Activated CD4-positive, alpha-beta T cell treated with anti-CD3 and anti-CD28 coated beads, Interleukin-2, amount 10 ng/mL, durations not matched to agents 24 days and 14 days (primary cell): ENCODE results near the gene ESR2. TPM values are rescaled to one million over a fixed set of nuclear protein-coding genes. Genes with fewer than 3 reads are reported as not detected.
"Not testable (repeated sequence)": the region's sequence is repeated elsewhere in the genome, so short reads cannot be mapped to it uniquely, and the experiment has no call there.

ENCODE experiments used
- DNase-seq: peaks from one replicate; pipeline ENCODE4 v3.0.0; 2022
- H3K27ac Mint-ChIP-seq: one replicate; pipeline ENCODE4 v1.8.0; 2022; ENCODE audit warnings: mild to moderate bottlenecking, mixed read lengths
- H3K27me3 Mint-ChIP-seq: one replicate; pipeline ENCODE4 v1.8.0; 2022; ENCODE audit warnings: mixed read lengths
- H3K36me3 Mint-ChIP-seq: one replicate; pipeline ENCODE4 v1.8.0; 2022; ENCODE audit warnings: low read depth, mild to moderate bottlenecking, mixed read lengths
- H3K4me1 Mint-ChIP-seq: one replicate; pipeline ENCODE4 v1.8.0; 2021; ENCODE audit warnings: mixed read lengths
- H3K4me3 Mint-ChIP-seq: one replicate; pipeline ENCODE4 v1.8.0; 2022; ENCODE audit warnings: mild to moderate bottlenecking, moderate library complexity, mixed read lengths
- H3K9me3 Mint-ChIP-seq: one replicate; pipeline ENCODE4 v1.8.0; 2021; ENCODE audit warnings: mixed read lengths
- intact Hi-C: fragments of 100-400 bp; cut with micrococcal nuclease; formaldehyde crosslinking; loops from one replicate; pipeline ENCODE4 v1.15.1; 2023
- total RNA-seq: library from RNA; stranded (reverse); gene quantifications from 2 replicates; pipeline ENCODE4 v1.2.3, GENCODE V29; 2022

ESR2 gene
- total RNA-seq, 1 donor from 2014 or later, result not detected

DNA sequence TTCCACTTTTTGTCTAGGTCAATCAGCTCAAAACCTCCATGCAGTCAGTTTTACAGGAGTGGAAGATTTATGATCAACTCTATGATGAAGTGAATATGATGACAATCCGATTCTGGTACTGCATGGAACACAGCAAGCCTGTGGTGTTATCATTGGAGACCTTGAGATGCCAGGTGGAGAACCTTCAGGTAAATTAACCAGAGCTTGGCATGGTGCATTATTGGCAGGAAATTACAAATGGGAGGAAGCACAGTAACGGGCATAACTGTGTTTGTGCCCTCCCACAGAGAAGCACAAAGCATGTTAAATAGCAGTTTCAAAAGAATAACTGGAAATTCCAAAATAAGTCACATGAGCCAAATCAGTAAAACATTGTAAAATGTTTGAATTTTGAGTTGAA, 135.6 kb downstream of the ESR2 start:
- Mint-ChIP-seq H3K36me3 (peaks cover 53% of the 10 kb centered on the region), H3K4me3 (no peak overlapping the region), H3K9me3 (no peaks in the 10 kb centered on the region), H3K27ac (no peak overlapping the region), H3K27me3 (no peaks in the 10 kb centered on the region), H3K4me1 (no peaks in the 10 kb centered on the region)
- no peak for DNase-seq
- intact Hi-C loops, result loop anchor here (5.0 kb wide), 1 partner anchor 134 kb away; the partner anchor contains the start of gene ESR2

DNA sequence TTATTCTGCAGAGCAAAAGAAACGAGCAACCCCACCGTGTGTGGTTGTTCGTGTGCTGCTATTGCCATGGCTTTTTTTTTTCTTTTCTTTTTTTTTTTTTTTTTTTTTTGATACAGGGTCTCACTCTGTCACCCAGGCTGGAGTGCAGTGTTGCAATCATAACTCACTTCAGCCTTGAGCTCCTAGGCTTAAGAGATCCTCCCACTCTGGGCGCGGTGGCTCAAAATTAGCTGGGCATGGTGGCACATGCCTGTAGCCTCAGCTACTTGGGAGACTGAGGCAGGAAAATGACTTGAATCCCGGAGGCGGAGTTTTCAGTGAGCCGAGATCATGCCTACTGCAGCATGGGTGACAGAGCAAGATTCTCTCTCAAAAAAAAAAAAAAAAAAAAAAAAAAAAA, 144.2 kb downstream of the ESR2 start:
- Mint-ChIP-seq H3K36me3 (peaks cover 35% of the 10 kb centered on the region), H3K4me3 (no peak overlapping the region), H3K27me3 (no peaks in the 10 kb centered on the region), H3K9me3 (no peaks in the 10 kb centered on the region), H3K4me1 (no peaks in the 10 kb centered on the region), H3K27ac (no peak overlapping the region)
- no peak for DNase-seq
- intact Hi-C loops, result no loop called here

DNA sequence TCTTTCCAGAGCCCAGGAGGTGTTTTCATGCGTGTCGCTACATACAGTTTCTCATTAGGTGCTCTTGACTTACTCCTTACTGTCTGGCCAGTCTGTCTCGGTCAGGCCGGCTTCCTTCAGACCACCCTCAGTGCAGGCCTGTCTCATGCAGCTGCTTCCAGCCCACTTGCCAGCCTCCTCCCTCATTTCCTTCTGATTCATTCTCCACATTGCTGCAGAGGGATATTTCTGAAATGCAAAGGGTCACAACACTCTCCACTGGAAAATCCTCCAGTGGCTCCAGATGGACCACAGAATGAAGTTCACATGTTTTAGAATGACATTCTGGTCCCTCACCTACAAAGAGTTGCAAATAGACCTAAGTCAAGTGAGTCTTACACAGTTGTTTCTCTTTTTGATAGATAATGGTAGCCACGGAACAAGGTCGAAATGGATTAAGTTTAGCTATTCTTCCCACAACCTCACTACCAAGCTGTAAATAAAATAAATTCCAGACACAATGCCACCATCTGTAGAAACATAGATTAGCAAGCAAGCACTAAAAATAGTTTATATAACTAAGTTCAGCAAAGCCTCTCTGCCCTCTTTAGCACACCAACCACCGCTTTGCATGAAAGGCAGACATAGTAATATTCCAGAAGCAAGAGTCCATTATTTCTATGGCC, 146.9 kb downstream of the ESR2 start:
- no peak for DNase-seq
- Mint-ChIP-seq H3K9me3 (no peaks in the 10 kb centered on the region), H3K36me3 (peaks cover 30% of the 10 kb centered on the region), H3K27ac (no peak overlapping the region), H3K27me3 (no peaks in the 10 kb centered on the region), H3K4me3 (no peak overlapping the region), H3K4me1 (no peaks in the 10 kb centered on the region)
- intact Hi-C loops, result no loop called here

DNA sequence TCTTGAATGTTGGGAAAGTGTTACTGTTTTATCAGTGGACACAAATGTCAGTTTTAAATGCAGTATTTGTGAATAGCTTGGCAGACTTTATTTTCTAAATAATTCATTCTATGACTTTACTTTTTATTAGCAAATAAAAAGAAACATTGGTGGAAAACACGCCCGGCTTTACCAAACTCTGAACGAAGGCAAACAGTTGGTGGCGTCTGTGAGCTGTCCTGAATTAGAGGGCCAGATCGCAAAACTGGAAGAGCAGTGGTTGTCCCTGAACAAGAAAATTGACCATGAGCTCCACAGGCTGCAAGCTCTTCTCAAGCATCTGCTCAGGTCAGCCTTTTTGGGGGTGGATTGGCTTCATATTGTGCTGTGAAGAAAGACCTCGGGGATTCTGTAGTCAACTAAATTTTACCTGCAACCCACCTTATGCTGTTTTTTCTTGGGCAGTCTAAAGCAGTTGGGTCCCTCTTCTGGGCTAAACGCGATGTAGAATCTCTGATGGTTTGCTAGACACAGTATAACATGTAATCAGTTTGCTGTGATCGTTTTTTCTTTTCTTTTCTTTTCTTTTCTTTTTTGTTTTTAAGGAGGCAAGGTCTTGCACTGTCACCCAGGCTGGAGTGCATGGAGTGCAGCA, 156.4 kb downstream of the ESR2 start:
- Mint-ChIP-seq H3K4me3 (no peak overlapping the region), H3K9me3 (no peaks in the 10 kb centered on the region), H3K4me1 (no peaks in the 10 kb centered on the region), H3K27me3 (no peaks in the 10 kb centered on the region), H3K27ac (no peak overlapping the region), H3K36me3 (peaks cover 26% of the 10 kb centered on the region)
- intact Hi-C loops, result loop anchor here (10.0 kb wide), 1 partner anchor 157 kb away; the partner anchor contains the start of gene ESR2
- DNase-seq, result no peak

DNA sequence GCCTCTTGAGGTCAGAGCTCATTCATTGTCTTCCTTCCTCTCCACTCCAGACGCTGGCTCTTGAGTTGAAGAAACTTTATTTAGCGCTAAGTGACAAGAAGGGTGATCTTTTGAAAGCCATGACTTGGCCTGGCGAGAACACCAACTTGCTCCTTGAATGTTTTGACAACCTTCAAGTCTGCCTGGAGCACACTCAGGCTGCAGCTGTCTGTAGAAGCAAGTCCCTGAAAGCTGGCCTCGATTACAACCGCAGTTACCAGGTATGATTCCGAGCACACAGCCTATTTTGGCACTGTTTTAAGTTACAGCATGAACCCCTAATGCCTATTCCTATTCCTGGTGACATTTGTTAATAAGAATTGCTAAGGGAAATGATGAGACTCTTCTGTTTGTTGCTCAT, 167.6 kb downstream of the ESR2 start:
- no peak overlapping the region for H3K4me3 Mint-ChIP-seq

DNA sequence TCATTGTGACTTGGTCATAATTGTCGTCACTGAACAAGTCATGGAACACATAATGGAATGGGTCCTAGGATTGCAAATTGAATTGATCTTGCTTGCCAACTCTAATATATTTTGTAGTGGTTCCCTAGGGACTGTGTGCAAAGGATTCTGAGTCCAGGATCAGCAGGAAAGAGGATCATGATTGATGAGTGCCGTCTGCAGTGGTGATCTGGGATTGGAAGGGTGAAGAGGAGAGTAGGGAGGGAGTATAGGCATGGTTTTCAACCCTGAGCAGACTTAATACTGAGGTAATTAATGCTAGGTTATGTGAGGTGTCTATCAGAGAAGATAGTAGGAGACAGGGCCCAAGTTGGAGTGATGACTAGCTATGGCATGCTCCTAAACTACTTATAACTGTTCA, 168.9 kb downstream of the ESR2 start:
- intact Hi-C loops, result no loop called here
- H3K36me3 Mint-ChIP-seq, result peaks cover 51% of the 10 kb centered on the region
- H3K27me3 Mint-ChIP-seq, result no peaks in the 10 kb centered on the region
- H3K4me1 Mint-ChIP-seq, result no peaks in the 10 kb centered on the region
- no peak for DNase-seq
- no peak overlapping the region for H3K27ac Mint-ChIP-seq
- no peak overlapping the region for H3K4me3 Mint-ChIP-seq
- H3K9me3 Mint-ChIP-seq, result no peaks in the 10 kb centered on the region

More for the DNA sequence above, 167.6 kb downstream of the ESR2 start:
- Mint-ChIP-seq H3K4me1 (no peaks in the 10 kb centered on the region), H3K36me3 (peaks cover 57% of the 10 kb centered on the region), H3K27ac (no peak overlapping the region), H3K27me3 (no peaks in the 10 kb centered on the region), H3K9me3 (no peaks in the 10 kb centered on the region)
- no peak for DNase-seq
- intact Hi-C loops, result no loop called here

DNA sequence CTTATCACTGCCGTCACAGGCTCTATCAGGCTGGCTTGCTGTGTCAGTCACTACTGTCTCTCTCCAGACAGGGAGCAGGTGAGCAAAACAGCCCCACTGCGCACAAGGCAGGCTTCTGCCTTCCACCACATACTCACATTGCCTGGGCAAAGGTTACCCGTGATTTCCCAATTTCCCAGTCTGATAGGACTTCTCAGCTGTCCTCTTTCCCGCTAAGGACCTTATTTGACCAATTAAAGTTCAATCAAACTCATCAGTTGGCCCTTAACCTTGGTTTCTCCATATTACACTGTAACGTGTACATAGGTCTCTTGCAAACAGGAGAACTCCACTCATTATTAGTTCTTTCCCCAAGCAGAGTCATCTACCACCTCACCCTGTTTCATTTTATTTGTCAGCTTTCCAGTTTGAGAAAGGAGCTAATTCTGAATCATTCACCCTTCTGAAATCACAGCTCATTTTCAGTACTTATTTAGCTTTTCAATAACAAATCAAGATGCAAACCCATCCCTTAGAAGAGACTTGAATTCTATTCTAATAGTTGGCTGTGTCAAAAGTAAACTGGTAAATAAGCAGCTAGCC, 170.8 kb downstream of the ESR2 start:
- intact Hi-C loops, result no loop called here
- no peak for DNase-seq

DNA sequence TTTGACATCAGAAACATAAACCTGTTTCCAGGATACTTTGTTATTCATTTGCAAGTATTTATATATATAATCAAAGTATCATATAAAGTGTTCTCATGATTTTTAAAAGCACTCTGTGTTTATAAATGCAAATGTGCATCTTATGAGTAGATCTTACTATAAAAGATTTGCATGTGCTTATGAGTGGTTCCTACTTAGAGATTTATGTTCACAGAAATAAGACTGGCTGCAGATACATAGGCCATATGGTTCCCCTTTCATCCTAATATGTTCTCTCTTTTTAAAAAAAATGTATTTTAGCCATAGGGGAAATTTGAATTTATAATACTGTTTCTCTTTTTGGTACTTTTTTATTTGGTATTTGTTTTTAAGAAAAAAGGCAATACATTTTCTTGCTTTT, 174.2 kb downstream of the ESR2 start:
- Mint-ChIP-seq H3K4me1 (no peaks in the 10 kb centered on the region), H3K9me3 (no peaks in the 10 kb centered on the region), H3K27me3 (no peaks in the 10 kb centered on the region), H3K27ac (no peak overlapping the region), H3K36me3 (peaks cover 45% of the 10 kb centered on the region), H3K4me3 (no peak overlapping the region)
- intact Hi-C loops, result no loop called here
- no peak for DNase-seq

More for the DNA sequence above, 170.8 kb downstream of the ESR2 start:
- Mint-ChIP-seq H3K27ac (no peak overlapping the region), H3K27me3 (no peaks in the 10 kb centered on the region), H3K4me1 (no peaks in the 10 kb centered on the region), H3K9me3 (no peaks in the 10 kb centered on the region), H3K36me3 (peaks cover 53% of the 10 kb centered on the region), H3K4me3 (no peak overlapping the region)

DNA sequence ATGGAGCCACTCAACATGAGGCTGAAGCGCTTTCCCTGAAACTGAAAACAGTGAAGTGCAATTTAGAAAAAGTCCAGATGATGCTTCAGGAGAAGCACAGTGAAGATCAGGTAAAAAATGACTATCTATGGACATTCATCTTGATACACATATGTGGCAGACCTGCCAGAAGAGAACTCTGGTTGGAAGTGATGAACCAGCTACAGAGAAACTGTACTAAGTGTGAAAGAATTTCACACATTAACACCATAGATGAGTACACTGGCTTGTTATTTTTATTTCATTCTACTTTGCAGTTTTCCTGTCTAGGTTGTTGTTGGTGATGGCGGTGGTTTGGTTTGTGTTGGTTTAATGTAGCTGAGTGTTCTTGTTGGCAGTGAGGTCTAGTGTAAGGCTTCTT, 174.7 kb downstream of the ESR2 start:
- intact Hi-C loops, result no loop called here
- Mint-ChIP-seq H3K27ac (peak overlapping the region; percentile 43), H3K36me3 (peaks cover 45% of the 10 kb centered on the region), H3K4me3 (no peak overlapping the region), H3K4me1 (no peaks in the 10 kb centered on the region), H3K27me3 (no peaks in the 10 kb centered on the region), H3K9me3 (no peaks in the 10 kb centered on the region)
- no peak for DNase-seq

DNA sequence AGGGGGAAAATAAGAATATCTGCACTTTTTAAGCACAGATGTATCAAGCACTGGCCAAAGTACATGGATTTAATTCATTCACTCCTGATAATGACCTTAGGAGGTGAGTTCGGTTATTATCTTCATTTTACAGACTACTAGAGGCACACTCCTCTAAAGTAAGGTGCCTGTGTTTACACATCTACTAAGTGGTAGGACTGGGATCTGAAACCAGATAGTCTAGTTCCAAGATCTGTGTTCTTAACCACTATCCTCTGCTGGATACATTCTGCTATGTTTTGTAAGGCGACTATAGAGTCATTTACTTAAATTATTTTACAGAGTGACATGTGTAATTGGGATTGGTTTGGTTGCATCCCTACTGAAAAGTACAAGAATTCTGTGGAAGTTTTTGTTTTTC, 175.3 kb downstream of the ESR2 start:
- Mint-ChIP-seq H3K4me1 (peaks cover 2% of the 10 kb centered on the region), H3K36me3 (peaks cover 46% of the 10 kb centered on the region), H3K27me3 (no peaks in the 10 kb centered on the region), H3K27ac (no peak overlapping the region), H3K4me3 (no peak overlapping the region), H3K9me3 (no peaks in the 10 kb centered on the region)
- DNase-seq, result no peak
- intact Hi-C loops, result no loop called here

DNA sequence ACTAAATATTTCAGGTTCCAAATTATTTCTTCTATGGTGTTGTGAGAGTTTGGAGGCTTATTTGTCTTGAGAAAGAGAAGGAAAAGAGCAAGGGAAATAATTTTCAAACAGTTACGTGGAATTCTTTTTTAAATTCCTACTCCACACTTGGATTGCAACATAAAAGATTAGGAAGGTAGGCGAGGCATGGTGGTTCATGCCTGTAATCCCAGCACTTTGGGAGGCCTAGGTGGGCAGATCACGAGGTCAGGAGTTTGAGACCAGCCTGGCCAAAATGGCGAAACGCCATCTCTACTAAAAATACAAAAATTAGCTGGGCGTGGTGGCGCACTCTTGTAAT, 175.8 kb downstream of the ESR2 start:
- DNase-seq, H3K4me3 Mint-ChIP-seq, H3K4me1 Mint-ChIP-seq, H3K27ac Mint-ChIP-seq, H3K9me3 Mint-ChIP-seq, intact Hi-C loops, H3K27me3 Mint-ChIP-seq: not testable (repeated sequence)
- peaks cover 45% of the 10 kb centered on the region for H3K36me3 Mint-ChIP-seq

DNA sequence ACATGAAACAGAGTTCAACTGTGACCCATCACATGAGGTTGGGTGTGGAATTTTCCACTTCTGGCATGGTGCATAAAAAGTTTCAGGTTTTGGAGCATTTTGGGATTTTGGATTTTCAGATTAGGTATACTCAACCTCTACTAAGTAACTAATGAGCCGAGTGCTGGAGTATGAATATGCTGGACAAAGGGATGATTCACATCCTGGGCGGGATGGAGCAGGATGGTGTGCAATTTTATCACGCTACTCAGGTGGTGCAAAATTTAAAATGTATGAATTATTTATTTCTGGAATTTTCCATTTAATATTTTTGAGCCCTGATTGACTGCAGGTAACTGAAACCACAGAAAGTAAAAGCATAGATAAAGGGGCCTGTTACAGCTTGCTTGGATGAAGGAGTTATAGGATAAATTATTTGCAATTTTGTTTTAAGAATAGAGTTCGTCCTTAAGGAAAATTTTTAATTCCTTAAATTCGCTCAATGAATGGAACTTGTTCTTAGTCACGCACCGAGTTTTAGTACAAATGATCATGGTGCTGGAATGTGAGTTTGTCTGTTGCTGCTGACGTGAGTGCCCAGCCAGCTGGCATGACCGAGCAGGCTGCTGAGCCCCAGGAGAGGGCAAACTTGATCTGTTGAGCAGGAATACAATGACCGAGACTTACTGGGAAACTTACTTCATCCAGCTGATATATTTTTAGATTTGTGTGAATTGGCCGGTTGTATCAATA, 176.3 kb downstream of the ESR2 start:
- H3K4me3 Mint-ChIP-seq, result no peak overlapping the region
- peaks cover 2% of the 10 kb centered on the region for H3K4me1 Mint-ChIP-seq
- DNase-seq, result no peak
- intact Hi-C loops, result no loop called here
- H3K27me3 Mint-ChIP-seq, result no peaks in the 10 kb centered on the region
- no peaks in the 10 kb centered on the region for H3K9me3 Mint-ChIP-seq
- H3K27ac Mint-ChIP-seq, result no peak overlapping the region
- peaks cover 45% of the 10 kb centered on the region for H3K36me3 Mint-ChIP-seq

DNA sequence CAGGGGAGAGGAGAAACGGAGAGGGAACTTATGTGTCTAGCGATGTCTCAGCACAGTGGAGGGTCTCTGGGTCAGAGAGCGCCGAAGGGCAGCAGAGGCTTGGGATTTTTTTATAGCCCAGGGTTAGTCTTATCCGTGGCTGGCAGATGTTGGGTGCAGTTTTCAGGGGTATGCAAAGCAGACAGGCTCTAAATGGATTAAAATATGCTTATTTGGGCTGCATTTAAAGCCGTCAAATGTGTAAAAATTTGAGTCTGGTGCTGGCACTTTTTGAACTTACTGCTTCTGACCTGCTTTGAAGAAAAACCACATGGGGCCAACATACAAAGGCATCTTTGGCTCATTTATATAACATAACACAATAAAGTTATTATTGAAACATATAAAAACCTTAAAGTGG, 178.8 kb downstream of the ESR2 start:
- no peaks in the 10 kb centered on the region for H3K27me3 Mint-ChIP-seq
- peaks cover 2% of the 10 kb centered on the region for H3K4me1 Mint-ChIP-seq
- no peaks in the 10 kb centered on the region for H3K9me3 Mint-ChIP-seq
- H3K4me3 Mint-ChIP-seq, result no peak overlapping the region
- no peak for DNase-seq
- peaks cover 39% of the 10 kb centered on the region for H3K36me3 Mint-ChIP-seq
- intact Hi-C loops, result no loop called here
- no peak overlapping the region for H3K27ac Mint-ChIP-seq

DNA sequence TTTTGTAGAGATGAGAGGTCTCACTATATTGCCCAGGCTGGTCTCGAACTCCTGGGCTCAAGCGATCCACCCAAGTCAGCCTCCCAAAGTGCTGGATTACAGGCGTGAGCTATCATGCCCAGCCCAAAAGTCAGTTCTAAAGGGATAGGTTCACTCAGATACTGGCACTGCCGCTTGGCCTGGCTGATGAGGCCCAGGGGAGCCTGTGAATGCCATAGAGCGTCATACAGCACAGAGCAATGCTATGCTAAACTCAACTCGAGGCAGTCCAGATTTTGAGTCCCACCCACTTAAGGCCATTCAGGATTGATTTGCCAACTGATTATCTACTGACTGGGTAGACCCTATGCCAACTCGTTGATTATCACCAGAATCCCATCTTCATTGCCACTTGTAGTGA, 179.4 kb downstream of the ESR2 start:
- H3K27me3 Mint-ChIP-seq, result no peaks in the 10 kb centered on the region
- H3K9me3 Mint-ChIP-seq, result no peaks in the 10 kb centered on the region
- H3K27ac Mint-ChIP-seq, result no peak overlapping the region
- DNase-seq, result no peak
- intact Hi-C loops, result no loop called here
- peaks cover 2% of the 10 kb centered on the region for H3K4me1 Mint-ChIP-seq
- peaks cover 39% of the 10 kb centered on the region for H3K36me3 Mint-ChIP-seq
- no peak overlapping the region for H3K4me3 Mint-ChIP-seq
